ENCODE data around the gene STX10.

The STX10 gene

DNA sequence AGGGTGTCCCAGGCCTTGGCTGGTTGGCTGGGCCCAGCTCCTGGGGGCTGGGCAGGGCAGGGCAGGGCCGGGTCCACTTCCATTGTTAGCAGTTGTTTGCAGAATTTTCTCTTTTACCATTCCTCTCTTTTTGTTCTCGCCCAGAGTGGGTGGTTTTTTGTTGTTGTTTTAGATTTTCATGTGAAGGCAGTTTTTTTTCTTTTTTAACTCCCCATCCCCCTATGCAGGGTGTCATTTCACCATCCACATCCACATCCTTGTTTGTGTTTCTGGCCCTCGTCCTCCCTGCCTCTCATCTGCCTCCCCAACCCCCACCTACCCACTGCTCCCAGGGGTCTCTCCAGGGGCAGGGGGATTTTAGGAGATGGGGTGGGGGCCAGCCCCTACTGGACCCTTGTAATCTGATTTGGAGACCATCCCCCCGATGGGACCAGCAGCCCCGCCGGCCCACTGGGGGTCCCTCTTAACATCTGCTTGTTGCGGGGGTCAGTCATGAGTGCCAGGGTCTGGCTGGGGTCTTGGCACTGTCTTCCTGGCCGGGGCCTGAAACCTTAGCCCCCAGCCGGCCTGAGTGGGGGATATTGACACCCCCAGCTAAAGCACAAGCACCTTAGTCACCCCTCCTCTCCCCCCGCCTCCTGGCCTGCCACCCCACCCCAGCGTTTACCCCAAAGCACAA, 10.4 kb downstream of the STX10 start:
- DNase-seq, result no peak

DNA sequence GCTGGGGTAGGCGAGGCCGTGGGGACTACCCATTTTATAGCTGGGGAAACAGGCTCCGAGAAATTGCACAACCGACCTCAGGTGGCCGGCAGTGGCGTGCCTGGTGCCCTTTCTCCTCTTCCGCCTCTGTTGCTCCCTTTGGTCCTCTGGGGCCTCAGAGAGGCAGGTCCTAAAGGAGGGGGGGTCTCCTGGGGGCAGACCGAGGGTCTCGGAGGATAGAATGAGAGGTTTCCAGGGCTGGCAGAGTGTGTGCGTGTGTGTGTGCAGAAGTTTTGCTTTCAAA, 11.3 kb downstream of the STX10 start:
- no peak for DNase-seq

DNA sequence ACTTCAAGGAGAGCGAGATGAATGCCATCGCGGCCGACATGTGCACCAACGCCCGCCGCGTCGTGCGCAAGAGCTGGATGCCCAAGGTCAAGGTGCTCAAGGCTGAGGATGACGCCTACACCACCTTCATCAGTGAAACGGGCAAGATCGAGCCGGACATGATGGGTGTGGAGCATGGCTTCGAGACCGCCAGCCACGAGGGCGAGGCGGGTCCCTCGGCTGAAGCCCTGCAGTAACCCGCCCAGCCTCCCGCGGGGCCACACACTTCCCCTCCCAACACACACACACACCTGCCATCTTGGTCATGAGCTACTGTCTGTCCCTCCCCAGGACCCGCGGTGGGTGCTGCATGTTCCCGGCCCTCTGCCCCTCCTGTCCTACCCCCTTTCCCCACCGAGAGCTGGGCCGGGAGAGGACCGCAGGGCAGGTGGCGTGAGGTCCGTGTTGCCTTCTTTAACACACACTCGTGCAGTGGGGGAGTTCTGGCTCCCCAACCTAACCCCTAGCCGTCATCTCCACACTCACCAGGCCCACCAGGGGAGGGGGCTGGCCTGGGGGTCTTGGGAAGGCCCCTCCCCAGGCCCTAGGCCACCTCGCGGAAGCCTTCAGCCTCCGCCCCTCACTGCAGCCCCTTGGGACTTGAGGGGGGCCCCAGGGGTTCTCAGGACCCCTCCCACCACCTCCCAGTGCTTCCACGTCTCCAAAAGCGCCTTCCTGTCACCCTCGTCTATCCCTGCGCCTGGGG, 11.8 kb downstream of the STX10 start:
- DNase-seq, result no peak

DNA sequence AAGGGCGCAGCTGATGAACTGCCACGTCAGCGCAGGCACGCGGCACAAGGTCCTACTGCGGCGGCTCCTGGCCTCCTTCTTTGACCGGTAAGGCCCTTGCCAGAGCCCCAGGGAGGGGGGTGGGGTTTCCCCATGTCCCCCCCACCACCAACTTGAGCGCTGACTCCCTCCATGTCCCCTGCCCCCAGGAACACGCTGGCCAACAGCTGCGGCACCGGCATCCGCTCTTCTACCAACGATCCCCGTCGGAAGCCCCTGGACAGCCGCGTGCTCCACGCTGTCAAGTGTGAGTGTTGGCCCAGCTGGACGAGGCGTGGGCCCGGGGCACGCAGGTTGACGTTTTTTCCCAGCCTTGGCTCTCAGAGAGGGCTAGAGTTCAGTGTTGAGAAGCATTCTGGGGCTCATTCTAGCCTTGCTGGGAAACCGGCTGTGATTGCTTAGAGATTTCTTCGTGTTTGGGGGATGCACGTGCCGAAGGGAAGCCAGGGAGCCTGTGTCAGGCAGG, 12.8 kb downstream of the STX10 start:
- DNase-seq, result no peak

DNA sequence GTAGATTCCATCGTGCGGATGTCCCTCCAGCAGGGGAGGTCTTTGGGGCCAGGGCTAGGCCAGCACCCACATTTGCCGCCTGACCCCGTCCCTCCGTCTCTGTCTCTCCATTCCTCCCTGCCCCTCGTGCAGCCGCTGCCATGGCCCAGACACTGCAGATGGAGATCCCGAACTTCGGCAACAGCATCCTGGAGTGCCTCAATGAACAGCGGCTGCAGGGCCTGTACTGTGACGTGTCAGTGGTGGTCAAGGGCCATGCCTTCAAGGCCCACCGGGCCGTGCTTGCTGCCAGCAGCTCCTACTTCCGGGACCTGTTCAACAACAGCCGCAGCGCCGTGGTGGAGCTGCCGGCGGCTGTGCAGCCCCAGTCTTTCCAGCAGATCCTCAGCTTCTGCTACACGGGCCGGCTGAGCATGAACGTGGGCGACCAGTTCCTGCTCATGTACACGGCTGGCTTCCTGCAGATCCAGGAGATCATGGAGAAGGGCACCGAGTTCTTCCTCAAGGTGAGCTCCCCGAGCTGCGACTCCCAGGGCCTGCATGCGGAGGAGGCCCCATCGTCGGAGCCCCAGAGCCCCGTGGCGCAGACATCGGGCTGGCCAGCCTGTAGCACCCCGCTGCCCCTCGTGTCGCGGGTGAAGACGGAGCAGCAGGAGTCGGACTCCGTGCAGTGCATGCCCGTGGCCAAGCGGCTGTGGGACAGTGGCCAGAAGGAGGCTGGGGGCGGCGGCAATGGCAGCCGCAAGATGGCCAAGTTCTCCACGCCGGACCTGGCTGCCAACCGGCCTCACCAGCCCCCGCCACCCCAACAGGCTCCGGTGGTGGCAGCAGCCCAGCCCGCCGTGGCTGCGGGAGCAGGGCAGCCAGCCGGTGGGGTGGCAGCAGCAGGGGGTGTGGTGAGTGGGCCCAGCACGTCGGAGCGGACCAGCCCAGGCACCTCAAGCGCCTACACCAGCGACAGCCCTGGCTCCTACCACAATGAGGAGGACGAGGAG, 14.8 kb downstream of the STX10 start:
- DNase-seq, result no peak

DNA sequence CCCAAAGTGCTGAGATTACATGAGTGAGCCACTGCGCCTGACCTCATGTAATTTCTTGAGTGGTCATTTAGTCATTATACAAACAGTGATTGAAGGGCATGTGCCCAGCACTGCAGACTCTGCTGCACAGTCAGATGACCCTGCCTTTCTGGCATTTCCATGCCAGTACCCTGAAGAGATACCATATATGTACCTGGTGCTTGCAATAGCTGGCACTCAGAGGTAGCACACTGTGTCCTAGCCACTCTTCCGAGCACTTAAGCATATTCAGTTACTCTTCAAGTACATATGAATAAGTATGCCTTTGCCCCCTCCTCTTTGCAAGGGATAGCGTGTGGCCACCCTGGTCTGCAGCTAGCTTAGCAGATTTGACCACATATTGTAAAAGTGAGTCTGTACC, 15.5 kb downstream of the STX10 start:
- DNase-seq, result no peak

DNA sequence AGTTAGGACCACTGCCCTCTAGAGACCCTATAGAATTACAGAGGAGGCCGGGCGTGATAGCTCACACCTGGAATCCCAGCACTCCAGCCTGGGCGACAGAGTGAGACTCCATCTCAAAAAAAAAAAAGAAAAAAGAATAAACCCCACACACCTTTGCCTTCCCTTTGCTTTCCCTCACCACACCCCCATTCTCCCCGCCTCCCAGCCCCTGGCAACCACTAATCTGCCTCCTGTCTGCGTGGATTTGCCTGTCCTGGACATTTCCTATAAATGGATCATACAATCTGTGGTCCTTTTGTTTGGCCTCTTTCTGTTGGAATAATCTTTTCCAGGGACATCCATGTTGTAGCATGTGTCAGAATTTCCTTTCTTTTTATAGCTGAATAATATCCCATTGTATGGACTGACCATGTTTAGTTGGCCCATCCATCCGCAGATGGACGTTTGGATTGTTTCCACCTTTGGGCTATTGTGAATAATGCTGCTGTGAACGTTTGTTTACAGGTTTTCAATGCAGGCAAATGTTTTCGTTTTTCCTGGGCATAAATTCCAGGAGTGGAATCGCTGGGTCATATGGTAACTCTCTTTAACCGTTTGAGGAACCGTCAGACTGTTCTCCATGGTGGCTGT, 16.8 kb downstream of the STX10 start:
- no peak for DNase-seq

DNA sequence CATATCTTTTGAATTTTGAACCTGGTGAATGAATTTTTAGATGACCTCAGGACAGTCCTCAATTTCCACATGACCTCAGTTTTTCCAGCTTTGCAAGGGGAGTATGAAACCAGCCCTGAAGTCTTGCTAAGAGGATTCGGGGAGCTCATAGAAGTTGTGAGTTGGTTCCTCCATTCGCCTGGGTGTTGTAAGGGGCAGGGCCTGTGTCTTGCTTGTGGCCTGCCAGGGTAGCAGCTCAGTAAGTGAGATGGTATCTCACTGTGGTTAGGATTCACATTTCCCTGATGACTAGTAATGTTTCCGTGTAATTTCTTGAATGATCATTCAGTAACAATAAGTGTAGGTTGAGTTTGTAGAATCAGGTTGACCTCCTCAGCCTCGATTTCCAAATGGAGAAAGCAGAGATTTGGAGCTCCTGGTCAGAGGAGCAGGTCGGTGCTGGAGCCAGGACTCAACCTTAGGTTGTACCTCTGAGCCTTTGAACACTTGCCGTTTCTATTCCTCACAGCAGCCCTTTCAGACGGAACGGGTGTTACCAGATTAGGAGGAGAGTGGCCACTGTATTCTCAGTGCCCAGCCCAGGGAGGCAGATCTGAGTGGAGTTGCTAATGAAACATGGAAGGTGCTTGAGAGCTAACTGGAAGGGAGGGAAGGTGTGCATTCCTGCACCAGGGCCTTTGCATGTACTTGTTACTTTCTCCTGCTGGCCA, 17.5 kb downstream of the STX10 start:
- no peak for DNase-seq

DNA sequence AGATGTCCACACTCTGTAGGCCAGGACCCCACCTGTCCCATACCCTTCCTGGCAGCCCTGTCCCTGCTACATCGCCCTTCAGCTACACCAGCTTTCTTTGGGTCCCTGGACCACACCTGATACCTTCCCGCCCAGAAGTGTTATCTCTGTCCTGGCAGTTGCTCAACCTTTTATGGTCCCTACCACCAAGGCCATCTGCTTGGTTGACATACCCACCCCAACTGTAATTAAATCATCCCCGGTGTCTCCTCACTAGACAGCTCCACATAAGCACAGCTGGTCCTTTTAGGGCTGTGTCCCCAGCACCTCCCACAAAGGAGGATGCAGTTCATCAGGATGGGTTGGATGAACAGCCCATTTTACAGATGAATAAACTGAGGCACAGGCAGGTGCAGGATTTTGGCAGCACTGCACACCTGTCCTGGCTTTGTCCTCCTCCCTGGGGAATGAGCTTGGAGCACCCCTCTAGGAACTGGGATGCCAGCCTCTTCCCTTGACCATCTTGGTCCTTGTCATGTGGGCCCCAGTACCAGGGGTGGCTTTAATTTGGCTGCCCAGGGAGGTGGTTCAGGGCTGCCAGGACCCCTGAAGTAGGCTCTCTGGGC, 19.2 kb downstream of the STX10 start:
- DNase-seq, result no peak

DNA sequence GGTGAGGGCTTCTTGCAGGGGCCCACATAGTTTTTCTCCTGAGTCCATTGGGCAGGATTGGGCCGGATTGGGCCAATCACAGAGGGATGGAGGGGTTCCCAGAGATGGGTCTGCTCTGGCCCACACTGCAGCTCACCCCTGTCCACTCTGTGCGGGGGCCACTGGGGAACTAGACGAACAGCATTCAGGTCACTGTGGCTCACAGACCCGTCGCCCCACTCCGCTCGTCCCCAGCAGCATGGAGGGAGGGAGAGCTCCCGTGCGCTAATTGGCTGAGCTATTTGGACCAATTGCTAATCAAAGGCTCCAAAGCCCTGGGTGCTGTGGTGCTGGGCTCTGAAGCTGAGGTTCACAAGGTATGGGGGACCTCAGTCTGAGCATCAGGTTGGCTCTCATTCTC, 20.8 kb downstream of the STX10 start:
- no peak for DNase-seq

DNA sequence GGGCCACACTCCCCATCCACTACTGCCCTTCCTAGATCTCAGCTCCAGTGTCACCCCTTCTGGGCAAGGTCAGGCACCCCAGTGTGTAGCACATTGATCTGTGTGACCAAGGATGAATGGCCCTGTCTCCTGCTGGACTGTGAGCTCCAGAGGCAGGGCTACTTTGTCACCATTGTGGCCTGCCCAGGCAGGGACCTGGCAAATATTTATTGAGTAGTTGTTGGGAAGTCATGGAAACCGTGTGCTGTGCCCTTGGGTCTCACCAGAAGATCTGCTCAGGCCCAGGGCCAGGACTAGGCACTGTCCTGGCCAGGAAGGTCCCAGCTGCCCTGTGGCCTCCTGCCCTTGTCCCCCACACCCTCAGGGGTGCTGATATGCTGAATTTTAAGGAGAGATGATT, 21.6 kb downstream of the STX10 start:
- no peak for DNase-seq

DNA sequence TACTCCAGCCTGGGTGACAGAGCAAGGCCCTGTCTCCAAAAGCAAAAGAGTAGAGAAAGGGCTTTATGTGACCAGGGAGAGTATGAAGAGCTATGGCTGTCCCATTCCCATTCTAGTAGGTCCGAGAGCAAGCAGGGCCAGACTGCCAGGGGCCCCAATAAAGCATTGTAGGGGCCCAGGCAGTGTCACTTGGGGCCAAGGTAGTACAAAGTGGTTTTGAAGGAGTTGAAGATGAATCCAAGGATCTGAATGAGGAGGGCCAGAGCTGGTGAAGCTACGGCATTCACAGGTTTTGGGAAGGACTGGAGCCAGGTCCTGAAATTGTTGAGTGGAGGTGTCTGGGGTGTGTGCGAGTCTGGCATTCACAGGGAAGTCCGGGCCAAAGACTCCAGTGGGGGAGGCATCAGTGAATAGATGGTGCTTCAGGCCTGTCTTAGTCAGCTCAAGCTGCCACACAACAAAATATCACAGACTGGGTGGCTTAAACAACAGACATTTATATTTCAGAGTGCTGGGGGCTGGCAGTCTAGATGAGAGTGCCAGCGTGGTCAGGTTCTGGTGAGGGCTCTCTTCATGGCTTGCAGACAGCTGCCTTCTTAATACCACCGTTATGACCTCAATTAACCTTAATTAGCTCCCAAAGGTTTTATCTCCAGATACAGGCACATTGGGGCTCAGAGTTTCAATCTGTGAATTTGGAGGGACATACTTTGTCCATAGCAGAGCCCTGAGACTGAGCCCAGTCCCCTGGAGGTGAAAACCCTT, 22.2 kb downstream of the STX10 start:
- DNase-seq, result no peak

DNA sequence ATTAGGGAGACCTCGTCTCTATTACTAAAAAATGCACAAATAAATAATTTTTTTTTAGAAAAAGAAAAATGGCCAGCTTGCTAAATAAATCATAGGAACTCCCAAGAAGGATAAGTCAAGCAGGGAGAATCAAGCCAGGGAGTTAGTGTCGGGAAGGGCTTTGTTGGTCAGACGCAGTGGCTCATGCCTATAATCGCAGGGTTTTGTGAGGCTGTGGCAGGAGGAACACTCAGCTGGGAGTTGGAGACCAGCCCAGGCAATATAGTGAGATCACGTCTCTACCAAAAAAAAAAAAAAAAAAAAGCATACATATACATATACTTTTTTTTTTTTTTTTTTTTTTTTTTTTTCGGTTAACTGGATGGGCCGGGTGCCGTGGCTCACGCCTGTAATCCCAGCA, 23.1 kb downstream of the STX10 start:
- no peak for DNase-seq

DNA sequence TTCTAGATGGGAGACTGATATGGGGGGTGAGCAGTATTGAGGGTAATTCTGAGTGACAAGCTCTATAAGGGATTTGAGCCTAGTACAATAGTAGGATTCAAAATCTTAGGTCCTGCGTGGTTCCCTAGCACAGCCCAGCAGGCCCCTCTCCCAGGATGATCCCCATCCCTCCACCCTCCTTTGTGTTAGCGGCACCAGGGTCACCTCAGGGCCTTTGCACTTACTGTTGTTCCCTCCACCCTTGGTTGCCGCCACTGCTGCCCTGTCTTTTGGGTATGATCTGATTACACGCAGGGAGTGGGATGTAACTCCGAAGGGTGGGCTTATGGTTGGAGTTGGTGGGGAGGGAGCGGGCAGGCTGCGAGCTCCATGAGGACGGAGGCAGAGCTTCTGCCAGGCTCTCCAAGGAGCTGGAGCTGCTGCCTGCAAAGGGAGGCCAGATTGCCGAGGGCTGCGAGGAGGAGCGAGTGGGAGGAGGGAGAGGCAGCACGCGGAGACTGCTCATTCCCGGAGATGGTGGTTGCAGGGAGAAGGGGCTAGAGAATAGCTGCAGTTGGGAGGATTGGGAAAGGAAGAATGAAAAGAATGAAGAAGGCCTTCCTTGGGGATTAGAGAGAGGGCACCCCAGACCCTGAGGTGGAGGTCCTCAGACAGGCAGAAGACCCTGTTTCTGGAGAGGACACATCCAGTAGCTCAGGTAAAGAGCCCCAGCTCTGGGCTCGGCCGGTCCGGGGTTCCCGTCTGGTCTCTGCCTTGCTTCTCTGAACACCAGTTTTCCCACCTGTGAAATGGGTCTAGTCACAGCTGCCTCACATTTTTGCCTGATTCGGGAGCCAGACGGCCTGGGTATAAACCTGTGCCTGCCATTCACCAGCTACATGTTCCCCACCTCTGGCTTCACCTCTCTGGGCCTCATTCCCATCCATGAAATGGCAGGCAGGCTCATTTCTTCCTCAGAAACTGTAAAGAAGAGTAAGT, 26.9 kb downstream of the STX10 start:
- DNase-seq, result no peak

DNA sequence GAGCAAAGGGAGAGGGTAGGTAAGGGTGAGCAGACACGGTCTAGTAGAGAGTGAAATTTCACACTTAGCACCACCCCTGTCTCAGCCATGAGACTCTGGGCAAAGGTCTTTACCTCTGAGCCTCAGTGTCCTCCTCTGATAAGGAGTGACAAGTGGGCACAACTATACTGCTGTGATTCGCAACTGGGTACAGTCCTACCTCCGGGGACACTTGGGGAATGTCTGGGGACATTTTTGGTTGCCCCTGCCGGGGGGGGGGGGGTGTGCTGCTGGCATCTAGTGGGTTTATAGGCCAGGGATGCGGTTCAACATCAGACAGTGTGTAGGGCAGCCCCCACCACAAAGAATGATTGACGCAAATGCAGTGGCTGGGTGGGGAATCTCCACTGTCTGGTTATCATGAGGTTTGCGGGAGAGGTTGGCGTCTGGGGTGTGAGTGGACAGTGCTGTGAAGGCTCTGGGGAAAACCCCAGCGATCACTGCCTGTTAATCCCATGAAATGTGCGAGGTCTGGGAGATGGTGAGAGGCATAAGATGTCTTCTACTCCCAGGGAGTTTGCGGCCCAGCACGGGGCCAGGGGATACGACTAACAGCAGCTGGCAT, 27.8 kb downstream of the STX10 start:
- DNase-seq, result no peak

DNA sequence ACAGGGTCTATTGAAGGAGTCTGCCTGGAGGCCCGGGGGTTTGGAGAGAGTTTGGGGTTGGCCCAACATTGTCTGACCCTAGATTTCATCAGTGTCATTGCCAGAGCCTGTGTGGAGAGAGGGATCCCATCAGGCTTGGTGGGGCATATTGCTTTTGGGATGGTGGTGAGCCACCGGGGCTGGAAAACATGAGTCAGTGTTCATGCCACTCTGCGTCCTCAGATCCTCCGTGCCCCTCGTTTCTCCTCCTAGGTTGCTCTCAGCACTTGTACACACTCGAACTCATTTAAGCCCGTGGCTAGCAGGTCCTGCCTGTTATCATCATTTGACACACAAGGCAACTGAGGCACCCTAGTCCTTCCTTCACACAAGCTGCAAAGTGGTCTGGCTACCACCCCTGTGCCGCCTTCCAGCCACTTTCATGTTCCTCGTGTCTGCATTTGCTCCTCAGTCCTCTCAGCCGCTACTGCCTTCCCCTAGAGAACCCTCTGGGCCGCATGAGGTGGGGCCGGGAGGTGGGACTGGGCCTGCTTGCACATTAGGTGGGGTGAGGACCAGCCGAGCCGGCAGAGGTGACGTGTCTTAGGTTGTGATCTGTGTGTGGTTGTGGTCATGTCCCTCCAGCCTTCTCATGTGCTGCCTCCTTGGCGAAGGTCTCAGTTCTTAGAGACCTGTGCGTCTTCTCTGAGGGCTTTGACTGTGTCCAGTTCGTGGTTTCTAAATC, 28.5 kb downstream of the STX10 start:
- no peak for DNase-seq

DNA sequence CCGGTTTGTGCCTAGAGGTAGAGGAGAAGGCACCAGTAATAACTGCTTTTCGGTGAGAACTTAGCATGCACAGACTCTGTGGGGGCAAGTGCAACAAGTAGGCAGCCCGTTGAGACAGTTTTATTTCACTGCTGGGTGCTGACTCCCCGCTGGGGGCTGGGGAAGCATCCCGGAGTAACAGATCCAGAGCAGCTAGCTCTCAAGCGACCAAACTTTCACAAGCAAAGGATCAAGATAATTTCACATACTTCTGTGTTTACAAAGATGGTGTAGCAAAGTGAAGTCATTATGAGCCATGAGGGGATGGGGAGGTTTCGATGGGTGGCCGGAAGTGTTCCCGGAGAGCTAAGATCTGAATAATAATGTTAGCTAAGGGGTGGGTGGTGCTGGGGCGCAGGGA, 29.4 kb downstream of the STX10 start:
- DNase-seq, result no peak

DNA sequence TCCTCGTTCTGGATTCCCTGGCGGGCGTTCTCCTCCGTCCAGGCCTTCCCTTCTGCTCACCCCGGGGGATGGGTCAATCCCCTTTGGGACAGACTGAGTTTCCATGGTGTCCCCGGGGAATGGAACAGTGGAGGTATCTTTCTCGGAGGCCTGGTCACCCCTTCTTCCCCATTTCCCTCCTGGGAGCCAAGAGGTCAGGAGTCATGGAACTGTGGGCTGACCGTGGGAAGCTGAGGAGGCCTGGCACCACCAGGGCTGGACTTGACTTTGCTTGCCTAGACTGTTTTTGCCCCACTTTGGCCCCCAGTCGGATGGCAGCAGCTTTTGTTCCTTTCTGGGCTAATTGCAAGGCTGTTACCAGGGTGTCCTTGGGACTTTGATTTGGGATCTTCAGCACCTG, 30.1 kb downstream of the STX10 start:
- no peak for DNase-seq

DNA sequence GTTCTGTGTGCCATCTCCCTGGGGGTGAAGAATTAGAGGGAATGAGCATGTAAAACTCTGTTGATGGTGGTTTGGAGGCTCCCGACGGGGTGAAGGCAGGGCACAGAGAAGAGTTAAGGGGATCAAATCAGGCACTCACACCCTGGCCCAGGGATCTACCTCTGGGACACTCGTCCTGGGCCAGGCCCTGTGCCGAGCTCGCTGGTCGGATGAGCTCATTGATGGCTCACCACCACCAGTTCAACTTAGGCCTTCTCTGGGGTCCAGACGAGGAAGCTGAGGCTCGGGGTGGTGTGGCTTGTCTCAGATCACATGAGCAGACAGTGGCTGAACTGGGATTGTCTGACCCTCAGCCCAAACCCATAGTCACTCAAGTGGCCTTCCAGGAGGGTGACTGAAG, 30.5 kb downstream of the STX10 start:
- no peak for DNase-seq

Measured in NCI-H524 (cell line).